Right atrium auricular region (tissue), 2 donors: ENCODE results near the gene SERAC1. TPM values are rescaled to one million over a fixed set of nuclear protein-coding genes. Genes with fewer than 3 reads are reported as not detected.
A peak's percentile ranks its signal among the peaks of the same experiment; 100 is the strongest.

Experiments
- DNase-seq: peaks from one replicate; pipeline ENCODE4 v3.0.0-alpha.2; 2019; ENCODE audit warnings: low spot score
- H3K27ac ChIP-seq, 2 donors: fragments of 200-600 bp; sonication (generic); 1 replicate in 1 of 2; 2 replicates in 1 of 2; pipeline ENCODE4 v1.5.1; 2016 to 2019
- H3K27me3 ChIP-seq, 2 donors: fragments of 200-600 bp; sonication (generic); one replicate each; pipeline versions ENCODE4 v1.5.1 to v1.6.0; 2017 to 2019
- H3K36me3 ChIP-seq: fragments of 200-600 bp; sonication (generic); one replicate; pipeline ENCODE4 v1.5.1; 2016
- H3K4me1 ChIP-seq, 2 donors: fragments of 200-600 bp; sonication (generic); one replicate each; pipeline versions ENCODE4 v1.5.1 to v1.6.0; 2017 to 2019
- H3K4me3 ChIP-seq, 2 donors: fragments of 200-600 bp; sonication (generic); 1 replicate in 1 of 2; 2 replicates in 1 of 2; pipeline ENCODE4 v1.5.1; 2017 to 2019; ENCODE audit warnings: mild to moderate bottlenecking in 1 of 2, moderate library complexity in 1 of 2
- H3K9me3 ChIP-seq, 2 donors: fragments of 200-600 bp; sonication (generic); one replicate each; pipeline ENCODE4 v1.5.1; 2019
- CTCF ChIP-seq, 2 donors: fragments of 200-600 bp; sonication (generic); IDR thresholded peaks; one replicate each; pipeline ENCODE4 v1.5.1; 2019; ENCODE audit warnings: antibody characterized with exemption in 2 of 2
- total RNA-seq, 2 donors: library from RNA; depleted of rRNA; stranded (reverse); fragments of >200 nt; gene quantifications; one replicate each; pipeline ENCODE4 v1.1.0, GENCODE V29; 2016

The SERAC1 gene
- total RNA-seq, 2 donors from 2014 or later: 5.0 to 5.8 TPM

DNA sequence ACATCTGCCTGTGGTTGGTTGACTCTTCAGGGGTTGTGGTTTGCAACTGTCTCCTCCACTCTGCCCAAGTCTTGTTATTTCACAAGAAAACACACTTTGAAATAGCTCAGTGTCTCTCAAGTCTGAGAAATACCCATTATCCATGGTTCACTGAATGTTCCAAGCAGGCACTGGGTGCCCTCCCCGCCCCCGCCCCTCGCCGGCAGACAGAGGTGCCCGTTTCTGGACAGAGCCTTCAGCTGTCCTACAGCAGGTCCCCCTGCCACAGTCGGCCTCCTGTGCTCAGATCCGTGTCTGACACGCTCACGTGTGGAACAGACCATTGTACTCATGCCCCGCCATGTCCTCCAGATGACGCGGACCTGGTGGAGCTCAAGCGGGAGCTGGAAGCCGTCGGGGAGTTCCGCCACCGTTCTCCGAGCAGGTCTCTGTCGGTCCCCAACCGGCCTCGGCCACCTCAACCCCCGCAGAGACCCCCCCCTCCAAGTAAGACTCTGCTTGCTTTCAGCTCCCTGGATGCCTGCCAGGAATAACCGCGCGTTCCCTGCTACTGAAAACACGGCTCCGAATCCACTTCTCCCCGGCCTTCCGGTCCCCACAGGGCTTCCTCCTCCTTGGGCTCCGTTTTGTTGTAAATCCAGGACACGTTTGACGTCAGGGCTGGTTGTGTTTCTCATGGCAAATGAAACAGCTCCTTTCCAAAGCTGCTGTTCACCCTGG lies 81.4 kb downstream of the SERAC1 start:
- no peaks in the 10 kb centered on the region for H3K27me3 ChIP-seq
- peaks cover 70% of the 10 kb centered on the region for H3K36me3 ChIP-seq
- TF ChIP-seq CTCF (IDR thresholded peaks at IDR 0.05): no peak
- no peak for DNase-seq
- H3K27ac ChIP-seq: peak overlapping the region in 1 of 2 donors; percentile 1
- H3K9me3 ChIP-seq: no peaks in the 10 kb centered on the region
- no peaks in the 10 kb centered on the region for H3K4me1 ChIP-seq
- H3K4me3 ChIP-seq: no peak overlapping the region

DNA sequence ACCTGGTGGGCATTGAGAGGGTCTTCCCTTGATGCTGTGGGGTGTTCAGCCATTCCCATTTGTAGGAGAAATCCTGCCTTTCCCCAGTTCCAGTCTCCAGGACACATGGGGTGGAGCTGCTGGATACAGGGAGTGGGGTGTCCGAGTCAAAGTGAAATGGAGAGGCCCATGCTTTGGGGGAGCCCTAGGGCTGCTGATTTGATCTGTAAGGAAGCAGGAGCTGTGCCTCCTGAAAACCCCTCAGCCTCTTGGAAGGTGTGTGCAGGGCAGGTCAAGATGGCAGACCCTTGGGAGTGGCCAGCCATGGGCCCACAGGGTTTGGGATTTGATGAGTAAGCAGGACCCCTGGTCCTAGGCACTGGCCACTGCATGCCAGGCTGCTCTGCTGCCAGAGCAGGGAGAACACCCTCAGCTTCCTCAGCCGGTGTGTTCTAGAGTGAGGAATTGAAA lies 82.0 kb downstream of the SERAC1 start:
- H3K9me3 ChIP-seq: no peaks in the 10 kb centered on the region
- TF ChIP-seq CTCF (IDR thresholded peaks at IDR 0.05): no peak
- no peaks in the 10 kb centered on the region for H3K27me3 ChIP-seq
- H3K4me1 ChIP-seq: no peaks in the 10 kb centered on the region
- H3K27ac ChIP-seq: no peak overlapping the region
- no peak for DNase-seq
- no peak overlapping the region for H3K4me3 ChIP-seq
- peaks cover 73% of the 10 kb centered on the region for H3K36me3 ChIP-seq

GRCh38 chr6:158085261-158086053 lies 82.6 kb downstream of the SERAC1 start:
- TF ChIP-seq CTCF (IDR thresholded peaks at IDR 0.05): no peak
- Histone ChIP-seq H3K36me3 (peaks cover 76% of the 10 kb centered on the region), H3K4me1 (no peaks in the 10 kb centered on the region), H3K27me3 (no peaks in the 10 kb centered on the region), H3K27ac (no peak overlapping the region), H3K4me3 (no peak overlapping the region), H3K9me3 (no peaks in the 10 kb centered on the region)
- no peak for DNase-seq

GRCh38 chr6:158083455-158084325 lies 84.4 kb downstream of the SERAC1 start:
- Histone ChIP-seq H3K36me3 (peaks cover 65% of the 10 kb centered on the region), H3K27me3 (no peaks in the 10 kb centered on the region)
- TF ChIP-seq CTCF (IDR thresholded peaks at IDR 0.05): no peak

DNA sequence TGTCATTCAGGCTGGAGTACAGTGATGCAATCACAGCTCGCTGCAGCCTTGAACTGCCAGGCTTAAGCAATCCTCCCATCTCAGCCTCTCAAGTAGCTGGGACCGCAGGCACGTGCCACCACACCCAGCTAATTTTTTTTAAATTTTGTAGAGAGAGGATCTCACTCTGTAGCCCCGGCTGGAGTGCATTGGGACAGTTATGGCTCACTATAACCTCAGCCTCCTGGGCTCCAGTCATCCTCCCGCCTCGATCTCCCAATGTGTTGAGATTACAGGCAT lies 86.5 kb downstream of the SERAC1 start:
- no peak for DNase-seq
- Histone ChIP-seq H3K27ac (no peak overlapping the region), H3K36me3 (peaks cover 73% of the 10 kb centered on the region), H3K4me3 (no peak overlapping the region), H3K4me1 (no peaks in the 10 kb centered on the region), H3K9me3 (no peaks in the 10 kb centered on the region), H3K27me3 (no peaks in the 10 kb centered on the region)
- no peak for TF ChIP-seq CTCF (IDR thresholded peaks at IDR 0.05)

More at GRCh38 chr6:158083455-158084325, 84.4 kb downstream of the SERAC1 start:
- no peaks in the 10 kb centered on the region for H3K9me3 ChIP-seq
- H3K4me3 ChIP-seq: no peak overlapping the region
- no peak overlapping the region for H3K27ac ChIP-seq
- no peak for DNase-seq
- H3K4me1 ChIP-seq: no peaks in the 10 kb centered on the region
